Left renal pelvis (tissue), 4 donors: ENCODE measurements around the gene TNIK. TPM values are rescaled to one million over a fixed set of nuclear protein-coding genes. Genes with fewer than 3 reads are reported as not detected.

Experiments used
- DNase-seq, 4 donors: peaks; one replicate each; pipeline ENCODE4 v3.0.0-alpha.2; 2013; ENCODE audit warnings: low read depth in 4 of 4, low spot score in 3 of 4
- polyA plus RNA-seq, 4 donors: library from polyadenylated mRNA; unstranded; fragments of 120-200 nt; gene quantifications; one replicate each; pipeline ENCODE4 v1.2.1, GENCODE V29; 2013; ENCODE audit not compliant: insufficient read length in 4 of 4

Gene TNIK
- polyA plus RNA-seq, 4 donors, result 2.3 to 19.2 (median 18.2) TPM

DNA sequence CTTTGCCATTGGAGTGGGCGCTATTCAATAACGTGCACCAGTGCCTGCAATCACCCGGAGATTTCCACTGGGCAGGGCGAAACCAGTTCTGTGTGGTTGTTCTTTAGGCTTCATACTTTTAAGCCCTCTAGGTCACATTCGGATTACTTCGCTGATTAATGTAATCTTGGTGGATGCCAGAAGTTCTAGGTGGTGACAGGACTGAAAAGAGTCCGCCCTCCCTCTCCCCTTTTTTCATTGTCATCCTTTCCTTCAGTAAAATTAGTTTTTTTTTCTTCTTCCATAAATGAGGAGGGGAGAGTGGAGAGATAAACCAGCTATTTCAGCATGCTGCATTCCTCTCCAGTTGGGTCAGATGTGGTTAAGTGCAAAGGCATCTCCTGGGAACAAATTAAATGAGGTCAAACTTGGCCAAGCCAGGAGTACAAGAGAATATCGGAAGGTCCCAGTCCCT lies 431.4 kb downstream of the TNIK start:
- DNase-seq, result no peak

DNA sequence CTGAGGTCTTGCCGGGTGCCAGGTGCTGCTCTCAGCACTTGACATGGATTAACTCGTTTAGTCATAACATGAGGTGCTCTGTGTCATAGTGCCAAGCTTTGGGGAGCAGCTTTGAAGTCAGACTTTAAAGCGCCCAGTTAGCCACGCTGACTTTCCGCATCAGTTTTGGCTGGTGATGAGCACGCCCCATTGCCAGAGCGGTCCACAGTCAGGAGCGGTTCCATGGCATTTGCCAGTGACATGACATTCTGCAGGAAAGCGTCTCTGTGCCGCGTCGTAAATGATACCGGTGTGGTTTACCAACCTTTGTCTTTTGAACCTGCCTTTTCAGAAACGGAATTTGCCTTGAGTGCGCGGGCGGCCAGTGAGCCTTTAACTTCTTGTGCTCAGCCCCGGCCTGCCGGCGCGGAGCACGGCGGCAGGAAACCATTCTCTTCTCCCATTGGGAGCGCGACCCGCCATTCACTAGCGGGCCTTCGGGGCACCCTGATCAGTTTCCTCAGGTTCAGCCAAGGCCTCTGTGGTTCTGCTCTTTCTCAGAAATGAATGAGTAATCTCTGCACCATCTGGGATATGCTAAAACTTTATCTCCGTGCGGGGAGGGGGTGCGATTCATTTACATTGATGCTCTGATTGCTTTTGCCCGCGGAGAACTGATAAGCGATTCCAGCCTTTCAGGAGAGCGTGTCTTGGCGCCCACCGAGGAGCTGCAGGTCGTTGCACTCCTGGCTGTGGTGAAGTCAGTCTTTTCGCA lies 432.0 kb downstream of the TNIK start:
- peak in 1 of 4 donors; percentile 47 for DNase-seq

DNA sequence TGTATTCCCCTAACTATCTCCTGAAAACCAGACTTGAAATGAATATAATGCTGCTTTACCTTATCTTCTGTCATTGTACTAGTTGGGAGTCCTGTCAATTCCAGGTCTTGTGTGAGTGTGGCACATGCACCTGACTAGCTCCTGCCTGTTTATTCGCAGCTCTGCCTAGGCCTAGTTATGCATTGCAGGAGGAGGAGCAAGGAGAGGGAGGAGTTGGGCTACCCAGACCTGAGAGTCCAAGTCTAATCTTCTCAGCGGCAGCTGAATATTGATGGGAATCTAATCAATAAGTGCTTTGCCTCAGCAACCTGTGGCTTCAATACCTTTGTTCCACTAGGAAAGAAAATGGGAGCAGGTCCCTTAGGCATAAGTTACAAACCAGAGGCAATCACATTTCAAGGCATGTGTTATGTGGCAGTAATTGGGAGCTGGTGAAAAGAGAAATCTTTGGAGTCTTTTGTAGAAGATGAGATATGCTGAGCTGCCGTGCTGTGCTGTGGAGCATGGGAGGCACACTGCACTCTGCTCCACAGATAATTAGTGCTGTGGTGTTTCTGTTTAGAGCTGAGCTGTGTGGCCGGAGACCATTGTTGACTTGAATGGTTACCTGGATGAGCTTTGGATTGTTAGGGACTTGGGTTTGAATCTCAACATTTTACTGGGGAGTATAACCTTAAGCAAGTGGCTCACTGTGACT lies 433.5 kb downstream of the TNIK start, which contains the start of gene SLC2A2:
Gene SLC2A2 (minus strand): TSS at position 124 of the 697 bp plus-strand sequence. CDS start 50 bp downstream, at position 74.
- DNase-seq, result no peak

DNA sequence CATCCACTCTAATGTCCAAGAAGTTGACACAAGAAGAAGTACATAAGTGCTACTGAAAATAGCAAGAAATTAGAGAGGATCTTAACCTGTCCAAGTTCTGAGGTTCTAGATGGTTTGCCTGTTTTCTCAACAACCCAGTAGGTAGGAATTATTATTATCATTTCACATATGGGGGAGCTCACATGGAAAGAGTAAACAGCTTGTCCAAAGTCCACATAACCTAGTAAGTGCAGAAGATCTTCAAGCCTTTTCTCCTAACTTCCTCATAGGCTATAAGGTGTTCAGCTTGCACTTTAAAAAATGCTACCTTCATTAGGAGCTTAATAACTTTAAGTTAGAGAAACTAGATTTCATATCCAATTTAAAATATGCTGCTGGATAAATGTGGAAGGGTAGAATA lies 436.6 kb downstream of the TNIK start:
- DNase-seq, result no peak

DNA sequence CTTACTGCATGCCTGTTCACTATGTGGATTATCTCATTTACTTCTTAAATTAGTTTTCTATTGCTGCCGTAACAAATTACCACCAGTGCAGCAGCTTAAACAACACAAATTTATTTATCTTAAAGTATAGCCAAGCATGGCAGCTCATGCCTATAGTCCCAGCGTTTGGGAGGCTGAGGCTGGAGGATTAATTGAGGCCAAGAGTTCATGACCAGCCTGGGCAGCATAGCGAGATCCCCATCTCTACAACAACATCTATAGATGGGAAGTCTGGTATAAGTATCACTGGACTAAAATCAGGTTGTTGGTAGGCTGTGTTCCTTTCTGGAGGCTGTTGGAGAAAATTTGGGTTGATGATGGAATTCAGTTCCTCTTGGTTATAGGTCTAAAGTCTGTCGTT lies 438.8 kb downstream of the TNIK start:
- DNase-seq, result no peak

DNA sequence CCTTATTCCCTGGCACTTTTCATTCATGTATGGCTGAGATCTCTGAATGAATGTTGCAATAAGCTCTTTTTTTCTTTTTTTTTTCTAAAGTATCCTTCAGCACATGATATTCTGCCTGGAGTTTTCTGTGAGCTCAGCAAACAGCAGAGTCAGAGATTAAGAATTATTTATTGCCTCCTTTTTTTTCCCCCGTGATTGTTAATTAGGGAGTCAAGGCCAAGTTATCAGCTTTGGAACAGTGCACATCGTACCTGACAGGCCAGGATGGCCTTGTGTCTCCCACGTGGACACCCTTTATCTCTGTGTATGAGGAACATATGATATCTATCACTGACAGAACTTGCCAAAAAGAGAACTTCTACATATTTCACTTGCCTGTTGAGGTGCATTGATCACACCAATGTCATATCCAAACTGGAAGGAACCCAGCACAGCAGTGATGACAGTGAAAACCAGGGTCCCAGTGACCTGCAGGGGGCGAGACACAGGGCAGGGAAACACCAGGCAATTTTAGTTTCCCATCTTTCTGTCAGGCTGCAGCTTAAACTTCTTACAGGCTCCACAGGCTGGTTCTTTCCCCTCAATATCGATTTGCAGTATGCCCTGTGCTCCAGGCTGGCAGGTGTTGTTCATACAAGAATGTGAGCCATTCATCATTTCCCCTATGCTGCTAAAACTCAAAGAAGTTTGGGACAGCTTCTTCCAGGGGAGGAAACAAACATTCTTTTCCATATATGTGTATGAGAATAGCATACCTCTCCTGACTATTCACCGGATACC lies 441.9 kb downstream of the TNIK start:
- no peak for DNase-seq

DNA sequence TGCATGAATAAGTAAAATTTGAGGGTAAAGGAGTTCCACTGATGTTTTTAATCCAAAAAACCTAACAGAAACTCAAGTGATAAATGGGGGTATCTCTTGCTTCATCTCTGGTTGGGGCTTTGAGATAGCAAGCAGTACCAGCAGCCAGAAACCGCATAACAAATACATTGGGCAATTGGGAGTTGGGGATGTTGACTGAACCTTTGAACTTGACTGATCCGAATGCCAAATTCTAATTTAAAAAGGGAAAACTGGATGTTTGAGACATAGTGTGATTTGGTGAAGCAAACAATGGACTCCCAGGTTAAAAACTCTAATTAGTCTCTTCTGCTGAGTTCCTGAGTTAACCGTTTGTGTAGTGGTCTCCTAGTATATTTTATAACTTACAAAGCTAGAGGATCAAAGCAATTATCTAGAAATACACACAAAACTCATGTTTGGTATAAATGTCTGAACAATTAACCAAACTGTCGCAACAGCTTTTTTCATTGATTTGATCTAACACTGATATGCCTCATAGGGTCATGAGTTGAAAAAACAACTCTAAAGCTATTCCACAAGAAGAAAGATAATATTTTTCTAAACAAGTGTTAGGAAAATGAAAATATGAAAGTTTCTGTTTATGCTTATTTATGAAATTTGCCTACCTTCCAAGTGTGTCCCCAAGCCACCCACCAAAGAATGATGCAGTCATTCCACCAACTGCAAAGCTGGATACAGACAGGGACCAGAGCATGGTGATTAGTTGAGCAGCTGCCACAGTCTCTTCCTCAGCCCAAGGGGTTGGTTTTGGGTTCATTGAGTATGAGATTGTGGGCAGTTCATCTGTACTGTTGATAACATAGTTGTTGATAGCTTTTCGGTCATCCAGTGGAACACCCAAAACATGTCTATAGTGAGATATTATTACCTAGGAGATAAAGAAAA lies 446.1 kb downstream of the TNIK start:
- no peak for DNase-seq

DNA sequence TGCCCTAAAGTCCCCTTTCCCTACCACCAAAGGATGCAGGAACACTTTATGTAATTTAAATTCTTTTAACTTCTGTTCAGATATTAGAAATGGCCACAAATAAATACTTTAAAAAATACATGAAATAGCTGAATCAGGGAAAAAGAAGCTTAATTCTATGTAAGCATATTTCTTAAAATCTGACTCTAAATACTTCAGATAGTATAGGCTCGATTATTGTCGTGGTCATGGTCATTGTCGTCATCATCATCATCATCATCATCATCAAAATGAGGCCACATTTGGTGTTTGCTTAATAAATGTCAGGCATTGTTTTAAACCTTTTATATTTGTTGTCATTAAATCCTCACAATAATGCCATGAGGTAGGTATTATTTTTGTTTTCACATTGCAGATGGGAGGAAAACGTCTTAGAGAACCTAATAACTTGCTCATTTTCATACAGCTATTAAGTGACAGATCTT lies 448.3 kb downstream of the TNIK start:
- DNase-seq, result no peak
